K562 (cell line): Measurements from ENCODE around the gene RNF20. TPM values are rescaled to one million over a fixed set of nuclear protein-coding genes. Genes with fewer than 3 reads are reported as not detected.

Experiments used
- ATAC-seq: fragments of 200-7000 bp; cut with Tn5 transposase; 3 replicates; pipeline ENCODE4 v1.9.1; 2020; ENCODE audit warnings: moderate library complexity
- BruUV-seq: library from RNA; stranded (reverse); fragments of 400-500 nt; replicated peaks from 2 replicates; lab custom pipeline; 2021; lab: Mats Ljungman, UMichigan
- CTCF ChIA-PET: fragments of 300-600 bp; formaldehyde crosslinking; extraction: SDS; loops from one replicate; lab custom pipeline; 2021; ENCODE audit warnings: low intra/inter-chr PET ratio; lab: Yijun Ruan, JAX
- POLR2A ChIA-PET: fragments of 300-600, 350-650 bp; sonication (Branson Sonifier 250); formaldehyde crosslinking; extraction: SDS; loops from one replicate; lab custom pipeline; 2021; ENCODE audit warnings: antibody characterized with exemption, inconsistent platforms; lab: Yijun Ruan, JAX
- DNase-seq, 4 experiments: peaks; one replicate each; pipeline versions ENCODE4 v3.0.0 to v3.0.0-alpha.2; 2011 to 2018; ENCODE audit warnings: low spot score in 3 of 4, mixed read lengths in 3 of 4; ENCODE audit errors: extremely low read depth in 1 of 4
- FAIRE-seq: peaks from 2 replicates; lab custom pipeline; 2011; peaks lifted over from hg19 to GRCh38; lab: Jason Lieb, UNC
- H2AFZ ChIP-seq: 2 replicates; pipeline ENCODE4 v1.6.0; 2011; ENCODE audit warnings: low read depth, low read length, control low read depth, inconsistent platforms
- H3K27ac ChIP-seq: fragments of 200-600 bp; 3 replicates; pipeline ENCODE4 v1.8.0; 2011; ENCODE audit warnings: low read depth, mild to moderate bottlenecking, control low read depth, inconsistent platforms, low read length, moderate library complexity, mixed read lengths; ENCODE audit errors: extremely low read depth
- H3K27me3 ChIP-seq, 2 experiments: fragments of 300-600 bp in 1 of 2; 2 replicates in 1 of 2; 3 replicates in 1 of 2; pipeline versions ENCODE4 v1.6.0 to v1.8.0; 2011; ENCODE audit warnings: inconsistent platforms in 2 of 2, low read length in 2 of 2, mild to moderate bottlenecking in 1 of 2, mixed read lengths in 1 of 2, moderate library complexity in 1 of 2; ENCODE audit not compliant: control insufficient read depth in 2 of 2, insufficient read depth in 2 of 2
- H3K36me3 ChIP-seq: fragments of 300-600 bp; 3 replicates; pipeline ENCODE4 v1.8.0; 2011; ENCODE audit warnings: mild to moderate bottlenecking, low read length, inconsistent platforms; ENCODE audit not compliant: control insufficient read depth, insufficient read depth
- H3K4me1 ChIP-seq, 2 experiments: fragments of 200-600 bp in 1 of 2; replicated peaks in 1 of 2; 2 replicates in 1 of 2; 3 replicates in 1 of 2; pipeline versions ENCODE4 v1.5.1 to v1.8.0; 2011; ENCODE audit warnings: inconsistent platforms in 2 of 2, low read length in 2 of 2, mild to moderate bottlenecking in 1 of 2, mixed read lengths in 1 of 2, moderate library complexity in 1 of 2; ENCODE audit not compliant: control insufficient read depth in 2 of 2, insufficient read depth in 2 of 2
- H3K4me2 ChIP-seq: 2 replicates; pipeline ENCODE4 v1.6.1; 2011; ENCODE audit warnings: low read length, control low read depth, inconsistent platforms, mixed read lengths; ENCODE audit not compliant: insufficient read depth
- H3K4me3 ChIP-seq: fragments of 200-600 bp; sonication (generic), shearing (Covaris generic); 2 replicates; pipeline ENCODE4 v1.5.1; 2016; ENCODE audit warnings: control low read depth, inconsistent platforms
- H3K79me2 ChIP-seq: fragments of 200-600 bp; 3 replicates; pipeline ENCODE4 v1.8.0; 2011; ENCODE audit warnings: low read length, inconsistent platforms; ENCODE audit not compliant: control insufficient read depth, insufficient read depth
- H3K9ac ChIP-seq, 2 experiments: 2 replicates each; pipeline versions ENCODE4 v1.6.0 to v1.6.1; 2011; ENCODE audit warnings: low read depth in 2 of 2, low read length in 2 of 2, control low read depth in 1 of 2, inconsistent platforms in 1 of 2, mild to moderate bottlenecking in 1 of 2, mixed read lengths in 1 of 2; ENCODE audit not compliant: insufficient read depth in 1 of 2
- H3K9me1 ChIP-seq: one replicate; pipeline ENCODE4 v1.6.0; 2011; ENCODE audit warnings: inconsistent platforms, mild to moderate bottlenecking, low read length, moderate library complexity; ENCODE audit not compliant: control insufficient read depth, insufficient read depth
- H3K9me3 ChIP-seq: replicated peaks from 2 replicates; pipeline ENCODE4 v1.5.1; 2011; ENCODE audit warnings: low read depth, low read length, inconsistent platforms; ENCODE audit not compliant: control insufficient read depth, insufficient read depth
- H4K20me1 ChIP-seq: replicated peaks from 2 replicates; pipeline ENCODE4 v1.6.1; 2011; ENCODE audit warnings: low read length, inconsistent platforms, mixed read lengths; ENCODE audit not compliant: control insufficient read depth, insufficient read depth
- BMI1 ChIP-seq: fragments of 150-350 bp; IDR thresholded peaks from 2 replicates; pipeline ENCODE4 v1.6.1; 2014; ENCODE audit warnings: low read length
- ELF2 ChIP-seq: fragments of 250-450 bp; sonication (Bioruptor Pico); IDR thresholded peaks from 2 replicates; pipeline ENCODE4 v1.5.0; 2021; ENCODE audit warnings: mild to moderate bottlenecking
- KLF1 ChIP-seq: fragments of 450-650 bp; IDR thresholded peaks from 2 replicates; pipeline ENCODE4 v1.6.1; 2016; ENCODE audit warnings: missing genetic modification characterization, missing compliant biosample characterization
- KLF16 ChIP-seq: IDR thresholded peaks from 2 replicates; pipeline ENCODE4 v1.6.1; 2016; ENCODE audit warnings: antibody characterized with exemption
- NFRKB ChIP-seq: fragments of 450-650 bp; IDR thresholded peaks from 2 replicates; pipeline ENCODE4 v1.6.1; 2016; ENCODE audit warnings: low read depth
- PHTF2 ChIP-seq: fragments of 250-450 bp; sonication (Bioruptor Pico); IDR thresholded peaks from 2 replicates; pipeline ENCODE4 v1.5.0; 2021; ENCODE audit warnings: mild to moderate bottlenecking
- SOX6 ChIP-seq: fragments of 450-650 bp; IDR thresholded peaks from 2 replicates; pipeline ENCODE4 v1.6.1; 2014; ENCODE audit warnings: mild to moderate bottlenecking
- XRCC5 ChIP-seq: fragments of 200-400 bp; formaldehyde crosslinking; IDR thresholded peaks from 2 replicates; pipeline ENCODE4 v1.6.1; 2017; ENCODE audit warnings: low read depth, mild to moderate bottlenecking, low read length
- ZNF121 ChIP-seq: sonication (generic); formaldehyde crosslinking; conservative IDR thresholded peaks from 2 replicates; pipeline ENCODE4 v1.8.0; 2022; ENCODE audit warnings: missing genetic modification reagents
- ZNF707 ChIP-seq: fragments of 250-450 bp; sonication (Bioruptor Pico); conservative IDR thresholded peaks from 2 replicates; pipeline ENCODE4 v1.8.0; 2022; ENCODE audit warnings: inconsistent platforms, mild to moderate bottlenecking, moderate library complexity
- ZNF830 ChIP-seq: fragments of 250-450 bp; sonication (Bioruptor Pico); IDR thresholded peaks from 2 replicates; pipeline ENCODE4 v1.5.0; 2021; ENCODE audit warnings: mild to moderate bottlenecking
- WGBS: fragments of 100-300 bp; shearing (Covaris generic); methylation state at CpG from one replicate; pipeline ENCODE4 v1.1.6; 2016; ENCODE audit warnings: low coverage, mixed read lengths; ENCODE audit not compliant: insufficient coverage; ENCODE audit errors: missing lambda C conversion rate; 5-methylcytosine and 5-hydroxymethylcytosine counted together
- in situ Hi-C: fragments of 300-500 bp; cut with MboI; formaldehyde crosslinking; loops from 4 replicates; pipeline ENCODE4 v1.15.0; 2018; ENCODE audit warnings: inconsistent platforms, mixed read lengths
- intact Hi-C: fragments of 100-400 bp; cut with micrococcal nuclease; formaldehyde crosslinking; loops from 2 replicates; pipeline ENCODE4 v1.14.2; 2022
- polyA plus RNA-seq, 8 experiments: library from polyadenylated mRNA; depleted of rRNA in 4 of 8; stranded (reverse) in 5 of 8; unstranded in 3 of 8; fragments of >200 nt; fragmentation: Nextera tagmentation in 2 of 8; fragmentation: Illumina TruSeq in 1 of 8; extraction: Ambion mirVana in 2 of 8; extraction: Trizol in 1 of 8; gene quantifications; 2 replicates each; pipeline versions ENCODE4 v1.2.1 to v1.2.3, GENCODE V29; 2011 to 2014; ENCODE audit warnings: inconsistent platforms in 1 of 8, missing spikeins in 1 of 8
- total RNA-seq, 7 experiments: library from RNA; depleted of rRNA in 6 of 7; stranded (reverse); fragments of >200 nt in 6 of 7; fragmentation: Illumina TruSeq in 2 of 7; extraction: Trizol in 2 of 7; gene quantifications; 2 replicates each; pipeline versions ENCODE4 v1.2.1 to v1.2.3, GENCODE V29; 2011 to 2021; ENCODE audit warnings: low replicate concordance in 1 of 7
- TF ChIP-seq, protein P1 (sequence below): fragments of 250-450 bp; sonication (Bioruptor Pico); IDR thresholded peaks from 2 replicates; pipeline ENCODE4 v1.8.0; 2022; ENCODE audit warnings: inconsistent platforms
- TF ChIP-seq, protein P2 (sequence below): sonication (generic); formaldehyde crosslinking; IDR thresholded peaks from 2 replicates; pipeline ENCODE4 v1.8.1; 2023; ENCODE audit warnings: mild to moderate bottlenecking, missing genetic modification reagents
- TF ChIP-seq, protein P3 (sequence below): sonication (generic); formaldehyde crosslinking; IDR thresholded peaks from 2 replicates; pipeline ENCODE4 v1.8.0; 2022; ENCODE audit warnings: mild to moderate bottlenecking, missing genetic modification reagents
- TF ChIP-seq, protein P4 (sequence below): sonication (generic); formaldehyde crosslinking; IDR thresholded peaks from 2 replicates; pipeline ENCODE4 v1.8.0; 2022; ENCODE audit warnings: missing genetic modification reagents, mild to moderate bottlenecking, moderate library complexity, borderline replicate concordance

Gene RNF20
- total and polyA plus RNA-seq, 9 of the 15 experiments (the other 6 are each of a cell fraction or from before 2014, with no cell fraction given): 5.5 to 25.0 (median 22.1) TPM

DNA sequence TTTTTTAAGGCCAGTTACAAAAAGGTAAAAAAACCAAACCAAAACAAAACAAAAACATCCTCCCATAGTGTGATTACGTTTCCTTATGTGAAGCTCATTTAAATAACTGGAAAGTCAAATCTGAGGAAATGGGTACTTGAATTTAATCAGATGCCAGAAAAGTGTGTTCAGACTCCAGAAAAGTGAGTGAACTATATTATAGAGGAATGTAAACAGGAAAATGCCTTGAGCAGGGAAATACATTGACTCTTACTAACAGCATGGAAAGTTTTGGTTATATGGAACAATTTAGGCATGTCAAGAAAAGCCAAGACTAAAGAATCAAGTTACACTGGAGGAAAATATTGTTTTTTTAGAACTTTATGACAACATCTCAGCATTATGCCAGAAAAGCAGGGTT, 37.8 kb upstream of the RNF20 start:
- POLR2A ChIA-PET: no interaction called here
- no peak overlapping the region for H3K9ac ChIP-seq

More for the DNA sequence above, 37.8 kb upstream of the RNF20 start:
- Histone ChIP-seq H3K4me1 (no peaks in the 10 kb centered on the region), H3K9me3 (no peaks in the 10 kb centered on the region), H3K4me2 (no peak overlapping the region), H3K79me2 (no peaks in the 10 kb centered on the region), H3K27me3 (no peaks in the 10 kb centered on the region), H3K27ac (no peak overlapping the region), H2AFZ (peak overlapping the region; percentile 29; the same call in 1 of the 2 replicates), H3K9me1 (no peaks in the 10 kb centered on the region), H4K20me1 (no peaks in the 10 kb centered on the region), H3K36me3 (no peaks in the 10 kb centered on the region), H3K4me3 (no peak overlapping the region)
- DNase-seq: no peak
- intact Hi-C loops (no loop called here), in situ Hi-C loops (no loop called here)
- CTCF ChIA-PET: no interaction called here
- no TSS peak for BruUV-seq
- WGBS: 32% methylated on average over 1 of the region's 1 CpG
- no peak for TF ChIP-seq SOX6
- TF ChIP-seq, protein P1, sequence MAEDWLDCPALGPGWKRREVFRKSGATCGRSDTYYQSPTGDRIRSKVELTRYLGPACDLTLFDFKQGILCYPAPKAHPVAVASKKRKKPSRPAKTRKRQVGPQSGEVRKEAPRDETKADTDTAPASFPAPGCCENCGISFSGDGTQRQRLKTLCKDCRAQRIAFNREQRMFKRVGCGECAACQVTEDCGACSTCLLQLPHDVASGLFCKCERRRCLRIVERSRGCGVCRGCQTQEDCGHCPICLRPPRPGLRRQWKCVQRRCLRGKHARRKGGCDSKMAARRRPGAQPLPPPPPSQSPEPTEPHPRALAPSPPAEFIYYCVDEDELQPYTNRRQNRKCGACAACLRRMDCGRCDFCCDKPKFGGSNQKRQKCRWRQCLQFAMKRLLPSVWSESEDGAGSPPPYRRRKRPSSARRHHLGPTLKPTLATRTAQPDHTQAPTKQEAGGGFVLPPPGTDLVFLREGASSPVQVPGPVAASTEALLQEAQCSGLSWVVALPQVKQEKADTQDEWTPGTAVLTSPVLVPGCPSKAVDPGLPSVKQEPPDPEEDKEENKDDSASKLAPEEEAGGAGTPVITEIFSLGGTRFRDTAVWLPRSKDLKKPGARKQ: no peak
- TF ChIP-seq, protein P2, sequence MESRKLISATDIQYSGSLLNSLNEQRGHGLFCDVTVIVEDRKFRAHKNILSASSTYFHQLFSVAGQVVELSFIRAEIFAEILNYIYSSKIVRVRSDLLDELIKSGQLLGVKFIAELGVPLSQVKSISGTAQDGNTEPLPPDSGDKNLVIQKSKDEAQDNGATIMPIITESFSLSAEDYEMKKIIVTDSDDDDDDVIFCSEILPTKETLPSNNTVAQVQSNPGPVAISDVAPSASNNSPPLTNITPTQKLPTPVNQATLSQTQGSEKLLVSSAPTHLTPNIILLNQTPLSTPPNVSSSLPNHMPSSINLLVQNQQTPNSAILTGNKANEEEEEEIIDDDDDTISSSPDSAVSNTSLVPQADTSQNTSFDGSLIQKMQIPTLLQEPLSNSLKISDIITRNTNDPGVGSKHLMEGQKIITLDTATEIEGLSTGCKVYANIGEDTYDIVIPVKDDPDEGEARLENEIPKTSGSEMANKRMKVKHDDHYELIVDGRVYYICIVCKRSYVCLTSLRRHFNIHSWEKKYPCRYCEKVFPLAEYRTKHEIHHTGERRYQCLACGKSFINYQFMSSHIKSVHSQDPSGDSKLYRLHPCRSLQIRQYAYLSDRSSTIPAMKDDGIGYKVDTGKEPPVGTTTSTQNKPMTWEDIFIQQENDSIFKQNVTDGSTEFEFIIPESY: no peak
- no peak for TF ChIP-seq ZNF121
- TF ChIP-seq ELF2 (CRISPR knock-in tag): no peak
- no peak for TF ChIP-seq BMI1
- TF ChIP-seq XRCC5: no peak
- TF ChIP-seq ZNF830 (CRISPR knock-in tag): no peak
- TF ChIP-seq KLF16: no peak
- no peak for TF ChIP-seq ZNF707 (CRISPR knock-in tag)
- TF ChIP-seq PHTF2 (CRISPR knock-in tag): no peak
- TF ChIP-seq, protein P3, sequence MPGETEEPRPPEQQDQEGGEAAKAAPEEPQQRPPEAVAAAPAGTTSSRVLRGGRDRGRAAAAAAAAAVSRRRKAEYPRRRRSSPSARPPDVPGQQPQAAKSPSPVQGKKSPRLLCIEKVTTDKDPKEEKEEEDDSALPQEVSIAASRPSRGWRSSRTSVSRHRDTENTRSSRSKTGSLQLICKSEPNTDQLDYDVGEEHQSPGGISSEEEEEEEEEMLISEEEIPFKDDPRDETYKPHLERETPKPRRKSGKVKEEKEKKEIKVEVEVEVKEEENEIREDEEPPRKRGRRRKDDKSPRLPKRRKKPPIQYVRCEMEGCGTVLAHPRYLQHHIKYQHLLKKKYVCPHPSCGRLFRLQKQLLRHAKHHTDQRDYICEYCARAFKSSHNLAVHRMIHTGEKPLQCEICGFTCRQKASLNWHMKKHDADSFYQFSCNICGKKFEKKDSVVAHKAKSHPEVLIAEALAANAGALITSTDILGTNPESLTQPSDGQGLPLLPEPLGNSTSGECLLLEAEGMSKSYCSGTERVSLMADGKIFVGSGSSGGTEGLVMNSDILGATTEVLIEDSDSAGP (CRISPR knock-in tag): no peak
- no peak for TF ChIP-seq KLF1 (tag)
- no peak for TF ChIP-seq NFRKB
- TF ChIP-seq, protein P4, sequence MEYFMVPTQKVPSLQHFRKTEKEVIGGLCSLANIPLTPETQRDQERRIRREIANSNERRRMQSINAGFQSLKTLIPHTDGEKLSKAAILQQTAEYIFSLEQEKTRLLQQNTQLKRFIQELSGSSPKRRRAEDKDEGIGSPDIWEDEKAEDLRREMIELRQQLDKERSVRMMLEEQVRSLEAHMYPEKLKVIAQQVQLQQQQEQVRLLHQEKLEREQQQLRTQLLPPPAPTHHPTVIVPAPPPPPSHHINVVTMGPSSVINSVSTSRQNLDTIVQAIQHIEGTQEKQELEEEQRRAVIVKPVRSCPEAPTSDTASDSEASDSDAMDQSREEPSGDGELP (CRISPR knock-in tag): no peak
- no peak for ATAC-seq
- no peak for FAIRE-seq
